Tibial nerve (tissue), 4 donors: ENCODE results near the gene DIS3L. TPM values are rescaled to one million over a fixed set of nuclear protein-coding genes. Genes with fewer than 3 reads are reported as not detected.

Experiments used
- DNase-seq, 2 donors: peaks; one replicate each; pipeline ENCODE4 v3.0.0-alpha.2; 2019; ENCODE audit warnings: low spot score in 2 of 2
- H3K27ac ChIP-seq, 4 donors: fragments of 200-600 bp; sonication (generic) in 3 of 4; one replicate each; pipeline ENCODE4 v1.5.1; 2017 to 2019; ENCODE audit warnings: mild to moderate bottlenecking in 1 of 4
- H3K27me3 ChIP-seq, 2 donors: fragments of 200-600 bp; sonication (generic) in 1 of 2; one replicate each; pipeline versions ENCODE4 v1.5.1 to v1.6.0; 2017 to 2019
- H3K36me3 ChIP-seq, 3 donors: fragments of 200-600 bp; sonication (generic); one replicate each; pipeline ENCODE4 v1.5.1; 2018 to 2019
- H3K4me1 ChIP-seq, 4 donors: fragments of 200-600 bp; sonication (generic) in 3 of 4; one replicate each; pipeline ENCODE4 v1.5.1; 2017 to 2019
- H3K4me3 ChIP-seq, 4 donors: fragments of 200-600 bp; sonication (generic) in 3 of 4; one replicate each; pipeline ENCODE4 v1.5.1; 2017 to 2019; ENCODE audit warnings: mild to moderate bottlenecking in 1 of 4, moderate library complexity in 1 of 4
- H3K9me3 ChIP-seq, 4 donors: fragments of 200-600 bp; sonication (generic) in 3 of 4; one replicate each; pipeline ENCODE4 v1.5.1; 2017 to 2019
- EP300 ChIP-seq, 2 donors: sonication (generic); formaldehyde crosslinking; IDR thresholded peaks; one replicate each; pipeline ENCODE4 v1.6.1; 2017; ENCODE audit warnings: antibody characterized with exemption in 2 of 2, mild to moderate bottlenecking in 1 of 2
- POLR2A ChIP-seq, 2 donors: fragments of 450-650 bp; IDR thresholded peaks; one replicate each; pipeline ENCODE4 v1.6.1; 2017; ENCODE audit warnings: antibody characterized with exemption in 2 of 2, mild to moderate bottlenecking in 2 of 2, moderate library complexity in 2 of 2
- WGBS, 2 donors: methylation state at CpG; one replicate each; pipeline ENCODE4 v1.1.5; 2018; 5-methylcytosine and 5-hydroxymethylcytosine counted together
- total RNA-seq, 4 donors: library from RNA; depleted of rRNA; stranded (reverse); fragments of >200 nt; gene quantifications; one replicate each; pipeline ENCODE4 v1.1.0, GENCODE V29; 2016
- TF ChIP-seq, protein P1 (sequence below), 5 experiments: fragments of 200-600 bp in 3 of 5; fragments of 450-650 bp in 2 of 5; sonication (generic) in 3 of 5; IDR thresholded peaks; one replicate each; pipeline ENCODE4 v1.5.1; 2016 to 2019; ENCODE audit warnings: antibody characterized with exemption in 5 of 5, mild to moderate bottlenecking in 3 of 5, moderate library complexity in 2 of 5

Gene DIS3L
- total RNA-seq, 4 donors from 2014 or later = 23.9 to 44.8 (median 38.3) TPM

GRCh38 chr15:66278671-66279070, 14.7 kb upstream of the DIS3L start:
- TF ChIP-seq POLR2A (IDR thresholded peaks at IDR 0.05) (no peak), EP300 (IDR thresholded peaks at IDR 0.05) (no peak)
- TF ChIP-seq, protein P1, sequence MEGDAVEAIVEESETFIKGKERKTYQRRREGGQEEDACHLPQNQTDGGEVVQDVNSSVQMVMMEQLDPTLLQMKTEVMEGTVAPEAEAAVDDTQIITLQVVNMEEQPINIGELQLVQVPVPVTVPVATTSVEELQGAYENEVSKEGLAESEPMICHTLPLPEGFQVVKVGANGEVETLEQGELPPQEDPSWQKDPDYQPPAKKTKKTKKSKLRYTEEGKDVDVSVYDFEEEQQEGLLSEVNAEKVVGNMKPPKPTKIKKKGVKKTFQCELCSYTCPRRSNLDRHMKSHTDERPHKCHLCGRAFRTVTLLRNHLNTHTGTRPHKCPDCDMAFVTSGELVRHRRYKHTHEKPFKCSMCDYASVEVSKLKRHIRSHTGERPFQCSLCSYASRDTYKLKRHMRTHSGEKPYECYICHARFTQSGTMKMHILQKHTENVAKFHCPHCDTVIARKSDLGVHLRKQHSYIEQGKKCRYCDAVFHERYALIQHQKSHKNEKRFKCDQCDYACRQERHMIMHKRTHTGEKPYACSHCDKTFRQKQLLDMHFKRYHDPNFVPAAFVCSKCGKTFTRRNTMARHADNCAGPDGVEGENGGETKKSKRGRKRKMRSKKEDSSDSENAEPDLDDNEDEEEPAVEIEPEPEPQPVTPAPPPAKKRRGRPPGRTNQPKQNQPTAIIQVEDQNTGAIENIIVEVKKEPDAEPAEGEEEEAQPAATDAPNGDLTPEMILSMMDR (IDR thresholded peaks at IDR 0.05) = no peak
- no peak overlapping the region for H3K27ac ChIP-seq
- no peaks in the 10 kb centered on the region for H3K27me3 ChIP-seq
- no peaks in the 10 kb centered on the region for H3K4me1 ChIP-seq
- peaks cover 0 to 8% (median 0%) of the 10 kb centered on the region in 4 donors for H3K9me3 ChIP-seq
- no peak for DNase-seq
- no peaks in the 10 kb centered on the region for H3K36me3 ChIP-seq
- WGBS, 2 donors = 87 to 98% methylated on average over 6 of the region's 6 CpGs
- H3K4me3 ChIP-seq = no peak overlapping the region

- 85 to 92% methylated on average over 3 of the region's 3 CpGs for WGBS, 2 donors
- H3K27me3 ChIP-seq = no peaks in the 10 kb centered on the region
- TF ChIP-seq EP300 (IDR thresholded peaks at IDR 0.05) (no peak), POLR2A (IDR thresholded peaks at IDR 0.05) (no peak)
- TF ChIP-seq, protein P1 (IDR thresholded peaks at IDR 0.05) = no peak
These were observed 9.1 kb upstream of the DIS3L start for GRCh38 chr15:66284271-66284670.

GRCh38 chr15:66285533-66286280, 7.7 kb upstream of the DIS3L start:
- TF ChIP-seq, protein P1 (IDR thresholded peaks at IDR 0.05) = no peak
- TF ChIP-seq POLR2A (IDR thresholded peaks at IDR 0.05) = no peak
- TF ChIP-seq EP300 (IDR thresholded peaks at IDR 0.05) = no peak
- Histone ChIP-seq H3K4me1 (peaks cover 0 to 14% (median 0%) of the 10 kb centered on the region in 4 donors), H3K36me3 (no peaks in the 10 kb centered on the region), H3K27ac (no peak overlapping the region), H3K9me3 (no peaks in the 10 kb centered on the region), H3K4me3 (no peak overlapping the region), H3K27me3 (no peaks in the 10 kb centered on the region)
- 72 to 73% methylated on average over 6 of the region's 6 CpGs for WGBS, 2 donors
- no peak for DNase-seq

More at GRCh38 chr15:66284271-66284670, 9.1 kb upstream of the DIS3L start:
- Histone ChIP-seq H3K36me3 (no peaks in the 10 kb centered on the region), H3K4me1 (peaks cover 0 to 14% (median 0%) of the 10 kb centered on the region in 4 donors), H3K4me3 (no peak overlapping the region), H3K27ac (no peak overlapping the region), H3K9me3 (no peaks in the 10 kb centered on the region)
- no peak for DNase-seq

GRCh38 chr15:66287461-66288057, 5.8 kb upstream of the DIS3L start:
- H3K27me3 ChIP-seq = no peaks in the 10 kb centered on the region
- H3K4me1 ChIP-seq = peaks cover 0 to 25% (median 8%) of the 10 kb centered on the region in 4 donors
- no peaks in the 10 kb centered on the region for H3K9me3 ChIP-seq
- DNase-seq = no peak
- no peaks in the 10 kb centered on the region for H3K36me3 ChIP-seq
- WGBS, 2 donors = 11 to 12% methylated on average over 6 of the region's 6 CpGs
- no peak for TF ChIP-seq EP300 (IDR thresholded peaks at IDR 0.05)
- TF ChIP-seq POLR2A (IDR thresholded peaks at IDR 0.05) = no peak
- TF ChIP-seq, protein P1 (IDR thresholded peaks at IDR 0.05) = peak; percentile 25 to 61 (median 29)
- no peak overlapping the region for H3K27ac ChIP-seq
- H3K4me3 ChIP-seq = no peak overlapping the region

GRCh38 chr15:66288093-66288492, 5.3 kb upstream of the DIS3L start:
- Histone ChIP-seq H3K4me1 (peaks cover 0 to 29% (median 12%) of the 10 kb centered on the region in 4 donors), H3K27ac (no peak overlapping the region), H3K36me3 (no peaks in the 10 kb centered on the region), H3K9me3 (no peaks in the 10 kb centered on the region), H3K27me3 (no peaks in the 10 kb centered on the region), H3K4me3 (no peak overlapping the region)
- TF ChIP-seq POLR2A (IDR thresholded peaks at IDR 0.05) (no peak), EP300 (IDR thresholded peaks at IDR 0.05) (no peak)
- TF ChIP-seq, protein P1 (IDR thresholded peaks at IDR 0.05) = no peak
- DNase-seq = no peak
